Left cardiac atrium (tissue), 4 donors: Measurements from ENCODE around the gene TIGD1. TPM values are rescaled to one million over a fixed set of nuclear protein-coding genes. Genes with fewer than 3 reads are reported as not detected.

Experiments
- ATAC-seq, 2 donors: fragments of 200-7000 bp; cut with Tn5 transposase; one replicate each; pipeline ENCODE4 v1.9.1; 2020; ENCODE audit warnings: mild to moderate bottlenecking in 2 of 2, moderate library complexity in 2 of 2
- DNase-seq: peaks from one replicate; pipeline ENCODE4 v3.0.0-alpha.2; 2020
- intact Hi-C, 2 donors: fragments of 100-400 bp; cut with DNase I; formaldehyde crosslinking; loops; one replicate each; pipeline versions ENCODE4 v1.14.1 to v1.15.1; 2022 to 2023
- long read RNA-seq: library from polyadenylated mRNA; unstranded; transcript quantifications from one replicate; pipeline ENCODE4 v2.0.0, GENCODE V29; 2021
- total RNA-seq, 2 donors: library from RNA; stranded (reverse); fragmentation: NEBNext Ultra II Directional; extraction: Animal tissue kit (Norgen Biotek cat#: 25700); gene quantifications; one replicate each; pipeline ENCODE4 v1.2.1, GENCODE V29; 2021
- donor health status: DM: no; HTN: yes; CAD: no.
- donor health status: DM: no; HTN: yes; CAD: no; lungs with severe emphysema.
- donor health status: DM: yes; HTN: yes; CAD: no.
- donor health status: Dilated cardiomyopathy.

The TIGD1 gene
- 1 to 10 TPM; 2.0 to 2.8 TPM for total RNA-seq
- long read RNA-seq, partial matches to known transcripts, result 0 of 1 reads
- long read RNA-seq, other reads (novel, unspliced or antisense), result 0 of 1 reads

DNA sequence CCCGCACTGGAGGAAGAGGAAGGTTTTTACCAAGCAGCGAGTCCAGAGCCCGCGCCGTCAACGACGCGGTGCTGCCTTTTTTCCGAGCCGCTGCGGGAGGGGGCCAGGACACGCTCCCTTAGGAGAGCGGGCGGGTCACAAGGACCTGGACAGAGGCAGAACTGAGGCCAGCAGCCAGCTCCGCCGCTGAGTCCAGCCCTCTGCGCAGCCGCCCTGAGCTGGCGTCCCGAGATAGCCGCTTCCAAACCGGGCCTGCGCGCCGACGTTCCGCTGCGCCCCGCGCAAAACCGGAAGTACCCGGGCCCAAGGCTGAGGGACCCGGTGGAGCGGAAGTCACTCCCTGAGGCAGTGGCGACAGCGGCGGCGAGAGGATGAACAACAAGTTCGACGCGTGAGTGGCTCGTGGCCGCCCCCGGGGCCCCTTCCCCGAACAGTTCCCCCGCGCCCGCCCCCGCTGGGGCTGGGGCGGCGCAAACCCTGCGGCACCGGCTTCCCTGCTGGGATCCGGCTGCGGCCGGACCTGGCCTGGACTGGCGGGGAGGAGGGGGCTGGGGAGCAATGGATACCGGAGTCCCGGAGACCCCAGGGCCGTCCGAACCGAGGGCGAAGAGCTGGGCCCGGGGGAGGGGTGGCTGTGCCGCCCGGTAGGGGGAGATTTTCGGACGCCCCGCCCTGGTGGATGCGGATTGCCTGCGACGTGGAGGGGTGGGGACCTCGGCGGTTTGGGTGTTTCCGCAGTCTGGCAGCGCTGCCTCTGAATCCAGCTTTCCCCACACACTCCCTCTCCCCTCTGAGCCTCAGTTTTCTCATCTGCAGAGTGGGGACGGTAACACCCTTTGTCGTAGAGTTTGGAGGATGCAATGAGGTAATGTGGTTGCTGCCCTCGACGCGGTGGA is at the start of gene TIGD1, which contains the start of gene EIF4E2:
TSS of gene TIGD1 (minus strand) at position 204 of the 896 bp plus-strand sequence. CDS start 675 bp downstream, outside the sequence.
TSS of gene EIF4E2 (plus strand) at position 336 of the 896 bp plus-strand sequence. CDS start at position 372, 36 bp downstream.
- ATAC-seq, result peak; percentile 98
- peak; percentile 96 for DNase-seq
- intact Hi-C loops, result no loop called here

DNA sequence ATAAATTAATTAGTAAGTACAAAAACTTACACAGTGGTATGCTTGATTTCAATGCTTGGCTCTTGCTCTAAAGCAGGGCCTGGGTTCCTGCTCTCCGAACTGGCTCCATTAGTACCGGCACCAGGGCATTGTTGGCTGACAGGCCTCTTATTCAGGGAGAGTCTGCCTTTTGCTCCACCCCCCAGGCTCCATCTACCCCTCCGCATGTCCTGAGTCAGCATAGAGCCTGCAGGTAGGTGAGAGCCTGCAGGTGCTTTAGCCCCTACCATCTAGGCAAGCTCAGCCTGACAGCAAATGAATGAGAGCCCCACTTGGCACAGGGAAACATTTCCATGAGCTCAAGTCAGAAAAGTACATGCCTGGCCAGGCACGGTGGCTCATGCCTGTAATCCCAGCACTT is 47.9 kb upstream of the TIGD1 start:
- ATAC-seq, result no peak
- DNase-seq, result no peak
- intact Hi-C loops, result no loop called here

DNA sequence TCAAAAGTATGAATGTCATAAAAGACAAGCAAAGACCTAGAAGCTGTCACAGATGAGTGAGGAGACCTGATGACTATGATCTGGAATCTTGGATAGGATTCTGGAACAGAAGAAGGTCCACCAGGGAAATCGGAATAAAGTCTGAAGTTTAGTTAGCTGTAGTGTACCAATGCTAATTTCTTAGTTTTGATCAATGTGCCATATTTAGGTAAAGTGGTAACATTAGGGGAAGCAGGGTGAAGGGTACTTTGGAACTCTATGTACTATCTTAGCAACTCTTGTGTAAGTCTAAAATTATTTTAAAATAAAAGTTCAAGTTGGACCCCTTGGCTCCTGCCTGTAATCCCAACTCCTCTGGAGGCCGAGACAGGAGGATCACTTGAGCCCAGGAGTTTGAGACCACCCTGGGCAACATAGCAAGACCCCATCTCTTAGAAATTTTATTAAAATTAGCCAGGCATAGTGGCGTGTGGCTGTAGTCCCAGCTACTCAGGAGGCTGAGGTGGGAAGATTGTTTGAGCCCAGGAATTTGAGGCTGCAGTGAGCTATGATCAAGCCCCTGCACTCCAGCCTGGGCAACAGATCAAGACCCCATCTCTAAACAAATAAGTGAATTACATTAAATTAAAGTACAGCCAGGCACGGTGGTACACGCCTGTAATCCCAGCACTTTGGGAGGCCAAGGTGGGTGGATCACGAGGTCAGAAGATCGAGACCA is 47.2 kb upstream of the TIGD1 start:
- intact Hi-C loops, result no loop called here
- DNase-seq (no peak), ATAC-seq (no peak)

DNA sequence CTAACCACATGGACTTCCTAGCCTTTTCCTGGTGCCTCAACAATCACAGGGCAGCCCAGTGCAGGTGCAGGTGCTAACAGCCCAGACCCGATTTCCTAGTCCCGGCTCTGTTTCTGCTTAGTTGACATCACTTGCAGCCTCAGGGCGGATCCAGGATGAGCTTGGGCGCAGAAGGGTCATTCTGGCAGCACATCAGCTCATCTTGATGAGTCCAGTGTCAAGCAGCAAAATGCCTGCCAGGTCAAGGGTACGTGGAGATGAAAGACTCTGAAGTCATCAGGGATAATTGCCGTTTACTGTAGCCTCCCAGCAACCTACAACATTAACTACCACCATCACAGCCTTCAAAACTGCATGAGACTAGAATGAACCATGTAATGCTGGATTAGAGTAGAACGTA is 43.6 kb upstream of the TIGD1 start:
- DNase-seq (no peak), ATAC-seq (no peak)
- intact Hi-C loops, result no loop called here

DNA sequence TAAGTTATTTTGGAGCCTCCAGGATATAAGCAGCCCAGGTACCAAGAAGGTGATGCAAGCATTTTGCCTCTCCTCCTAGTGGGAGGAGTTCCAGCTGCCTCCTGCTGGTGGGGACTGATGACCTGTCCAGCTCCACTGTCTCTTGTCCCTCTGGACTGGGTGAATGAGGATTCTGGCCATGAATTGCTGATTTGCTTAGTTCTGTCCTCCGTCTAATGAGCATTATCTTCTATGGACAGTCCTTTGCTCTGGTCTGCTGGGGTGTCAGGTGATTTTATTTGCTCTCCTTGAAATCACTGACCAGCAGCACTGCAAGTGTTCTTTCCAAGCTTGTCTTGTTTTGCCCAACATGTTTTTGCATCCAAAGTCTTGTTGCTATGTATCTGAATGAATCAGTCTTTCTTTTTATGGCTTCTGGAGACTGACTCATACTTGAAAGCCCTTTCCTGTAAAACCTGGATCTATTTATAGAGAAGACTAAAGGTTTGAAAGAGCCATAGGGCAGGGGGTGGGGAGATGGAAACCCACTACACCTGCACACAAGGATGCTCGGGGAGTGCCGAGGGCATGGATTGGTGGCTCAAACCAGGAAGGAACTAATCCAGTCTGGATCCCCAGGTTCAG is 42.5 kb upstream of the TIGD1 start:
- intact Hi-C loops, result no loop called here
- DNase-seq, result no peak

DNA sequence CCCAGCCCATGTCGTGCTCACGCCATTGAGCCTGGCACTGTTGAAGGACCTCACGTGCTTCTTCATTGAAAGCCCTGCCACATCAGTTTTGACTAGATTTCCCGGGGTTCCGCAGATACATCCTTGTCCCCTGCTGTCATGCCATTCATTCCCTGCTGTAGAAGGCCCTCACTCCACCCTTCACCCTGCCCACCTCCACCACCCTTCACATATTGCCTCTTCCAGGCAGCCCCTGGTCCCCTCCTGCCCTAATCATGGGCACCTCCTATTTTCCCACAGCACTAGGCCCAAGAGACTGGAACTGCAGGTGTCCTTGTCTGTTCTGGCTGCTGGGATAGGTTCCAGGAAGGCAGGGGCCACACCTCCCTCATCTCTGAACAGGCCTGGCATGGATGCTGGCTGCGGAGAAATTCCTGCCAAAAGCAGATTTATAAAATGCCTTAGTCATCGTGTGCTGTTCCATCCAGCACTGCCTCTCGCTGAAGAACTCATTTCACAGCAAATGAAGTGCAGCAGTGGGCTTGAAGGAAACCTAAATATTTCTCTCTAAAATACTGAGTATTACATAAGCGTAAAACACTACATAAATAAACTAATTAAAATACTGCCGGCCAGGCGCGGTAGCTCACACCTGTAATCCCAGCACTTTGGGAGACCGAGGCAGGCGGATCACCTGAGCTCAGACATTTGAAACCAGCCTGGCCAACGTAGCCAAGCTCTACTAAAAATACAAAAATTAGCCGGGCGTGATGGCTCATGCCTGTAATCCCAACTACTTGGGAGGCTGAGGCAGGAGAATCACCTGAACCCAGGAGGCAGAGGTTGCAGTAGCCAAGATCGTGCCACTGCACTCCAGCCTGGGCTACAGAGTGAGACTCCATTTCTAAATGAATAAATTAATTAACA is 38.6 kb upstream of the TIGD1 start:
- intact Hi-C loops, result no loop called here
- DNase-seq, result peak; percentile 57
- ATAC-seq, result peak; percentile 74 to 82

More for the DNA sequence above, 42.5 kb upstream of the TIGD1 start:
- peak in 1 of 2 donors; percentile 70 for ATAC-seq

DNA sequence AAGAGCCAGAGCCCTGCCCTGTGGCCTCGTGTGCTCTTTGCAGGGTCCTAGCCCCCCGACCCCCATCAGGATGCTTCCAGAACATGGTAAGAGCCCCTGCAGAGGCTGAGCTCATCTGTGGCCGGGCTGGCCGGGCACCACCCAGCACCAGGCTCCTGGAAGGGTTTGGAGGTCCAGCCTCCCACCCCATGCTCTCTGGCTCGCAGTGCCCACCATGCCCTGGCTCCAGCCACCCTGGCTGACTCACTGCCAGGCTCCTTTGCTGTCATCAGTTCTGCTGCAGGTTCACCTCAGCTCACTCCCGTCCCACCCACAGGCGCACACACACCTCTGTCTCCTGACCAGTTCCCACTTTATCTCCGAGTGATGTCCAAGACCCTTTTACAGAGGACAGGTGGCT is 37.7 kb upstream of the TIGD1 start:
- DNase-seq (no peak), ATAC-seq (no peak)
- intact Hi-C loops, result no loop called here

DNA sequence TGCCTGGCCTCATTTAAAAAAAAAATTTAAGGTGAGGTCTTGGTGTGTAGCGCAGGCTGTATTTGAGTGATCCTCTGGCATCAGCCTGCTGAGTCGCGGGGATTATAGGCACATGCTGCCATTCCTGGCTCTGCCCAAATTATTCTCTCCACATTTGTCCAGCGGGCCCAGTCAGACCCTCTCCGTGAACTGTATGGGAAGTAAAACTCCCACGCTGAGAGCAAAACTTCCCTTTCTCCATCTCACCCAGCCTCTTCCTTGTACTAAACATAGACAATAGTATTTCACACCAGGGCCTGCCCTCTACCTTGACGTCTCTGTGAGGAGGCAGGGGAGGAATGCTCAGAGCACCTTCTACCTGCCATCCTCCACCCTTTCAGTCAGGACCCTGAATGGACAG is 37.2 kb upstream of the TIGD1 start:
- no peak for DNase-seq
- intact Hi-C loops, result no loop called here
- no peak for ATAC-seq

DNA sequence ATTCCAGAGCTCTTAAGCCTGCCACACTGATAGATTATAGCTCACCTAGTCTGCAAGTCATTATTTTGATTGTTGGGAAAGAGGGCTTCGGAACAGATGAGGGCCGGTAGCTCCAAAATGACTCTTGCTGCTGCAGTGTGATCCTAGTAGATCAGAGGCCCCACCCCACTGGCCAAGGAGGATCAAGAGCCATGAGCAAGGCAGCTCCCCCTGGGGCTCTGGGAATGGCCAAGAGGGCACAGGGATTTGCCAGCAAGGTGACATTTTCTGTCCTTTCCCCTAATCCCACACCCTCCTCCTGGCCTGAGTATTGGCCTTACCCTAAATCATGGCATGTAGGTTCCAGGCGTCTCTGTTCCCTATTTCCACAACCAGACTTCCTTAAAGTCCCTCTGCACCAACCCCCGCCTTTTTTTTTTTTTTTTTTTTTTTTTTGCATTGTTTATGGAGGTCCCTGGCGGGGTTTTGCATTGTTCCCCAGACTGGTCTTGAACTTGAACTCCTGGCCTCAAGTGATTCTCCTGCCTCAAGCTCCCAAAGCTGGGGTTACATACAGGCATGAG is 36.7 kb upstream of the TIGD1 start:
- intact Hi-C loops, result no loop called here
- DNase-seq, result no peak
- ATAC-seq, result no peak

DNA sequence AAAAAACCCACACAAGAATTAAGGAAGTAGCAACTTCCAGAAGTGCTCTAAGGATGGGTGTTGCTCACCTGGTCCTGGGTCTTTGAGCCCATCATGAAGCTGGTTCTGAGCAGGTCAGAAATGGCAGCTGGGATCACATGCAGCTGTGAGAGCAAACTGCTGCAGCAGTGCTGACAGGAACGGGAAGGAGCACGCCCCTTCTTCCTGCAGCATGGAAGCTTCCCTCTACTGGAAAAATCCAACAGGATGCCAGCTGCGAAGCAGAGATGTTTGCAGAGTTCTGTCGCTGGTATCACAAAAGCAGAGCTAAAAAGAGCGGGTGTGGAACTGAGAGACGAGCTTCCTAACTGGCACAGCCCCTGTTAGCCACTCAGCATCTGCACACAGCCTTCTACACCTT is 33.9 kb upstream of the TIGD1 start:
- DNase-seq (no peak), ATAC-seq (no peak)

DNA sequence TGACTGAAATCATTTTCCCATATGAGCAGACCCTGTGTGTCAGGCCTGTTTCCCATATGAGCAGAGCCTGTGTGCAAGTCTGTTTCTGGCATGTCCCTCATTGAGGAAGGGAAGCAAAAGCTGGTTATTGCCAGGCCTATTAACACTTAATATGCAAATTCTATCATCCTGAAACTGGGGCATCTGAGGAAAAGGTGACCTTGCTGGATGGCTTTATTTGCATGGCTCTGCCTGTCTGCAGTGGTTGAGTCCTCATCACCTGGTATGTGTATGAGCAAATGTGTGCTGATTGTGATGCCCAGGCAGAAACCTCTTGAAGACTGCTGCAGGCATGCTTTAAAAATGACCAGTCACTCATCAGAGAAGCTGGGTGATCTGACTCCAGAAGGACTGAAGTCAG is 31.4 kb upstream of the TIGD1 start:
- no peak for ATAC-seq
- intact Hi-C loops, result no loop called here
- no peak for DNase-seq

More for the DNA sequence above, 33.9 kb upstream of the TIGD1 start:
- intact Hi-C loops, result no loop called here

DNA sequence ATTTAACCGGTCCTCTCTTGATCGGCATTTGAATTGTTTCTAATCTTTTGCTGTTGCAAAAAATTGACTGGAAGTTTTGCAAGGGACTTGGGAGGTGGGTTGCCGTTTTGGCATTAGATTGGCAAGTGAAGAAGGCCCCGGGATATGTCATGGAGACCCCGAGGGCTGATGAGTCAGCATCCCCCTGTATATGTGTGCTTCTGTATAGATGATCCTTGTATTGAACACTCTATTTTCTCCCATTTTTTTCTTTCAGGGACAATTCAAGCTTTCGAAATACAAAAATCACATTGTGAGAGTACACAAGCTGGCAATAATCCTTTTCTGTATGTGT is 30.3 kb upstream of the TIGD1 start:
- ATAC-seq (no peak), DNase-seq (no peak)
- intact Hi-C loops, result no loop called here

DNA sequence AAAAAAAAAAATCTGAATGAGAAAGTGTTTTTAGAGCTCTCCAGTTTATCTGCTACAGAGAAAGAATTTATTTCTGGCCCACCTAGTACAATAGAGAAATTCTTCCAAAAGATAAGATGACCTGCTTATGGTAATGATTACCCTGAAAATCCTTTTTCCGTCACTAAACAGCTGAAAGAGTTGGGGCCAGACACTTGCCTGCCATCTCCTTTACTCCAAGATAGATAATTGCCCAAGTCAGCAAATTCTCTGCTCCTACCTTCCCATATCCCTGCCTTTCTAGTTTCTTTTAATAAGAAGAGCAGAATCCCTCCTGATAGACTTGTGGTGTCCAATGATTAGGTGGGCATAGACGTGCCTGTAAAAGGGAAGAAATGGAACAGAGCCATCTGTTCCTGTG is 28.3 kb upstream of the TIGD1 start:
- DNase-seq, result no peak
- intact Hi-C loops, result no loop called here
- ATAC-seq, result no peak

DNA sequence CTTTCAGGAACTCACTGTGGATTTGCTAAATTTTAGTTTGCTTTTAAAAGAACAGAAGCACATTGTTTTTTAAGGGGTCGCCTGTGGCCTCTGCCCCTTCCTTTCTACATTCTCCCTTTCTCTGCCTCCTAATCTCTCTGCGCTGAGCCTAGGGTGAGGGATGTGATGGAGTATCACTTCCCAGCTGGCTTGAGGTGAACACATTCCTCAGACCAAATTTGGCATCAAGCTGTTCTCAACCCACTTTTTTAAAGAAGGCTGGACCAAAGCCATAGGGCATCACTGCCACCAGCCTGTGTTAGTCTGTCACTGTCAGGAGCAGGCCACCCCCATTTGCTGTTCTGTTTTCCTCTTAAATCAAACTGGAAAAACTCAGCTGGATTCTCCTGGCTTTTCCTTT is 27.5 kb upstream of the TIGD1 start:
- ATAC-seq, result peak; percentile 68 to 74
- intact Hi-C loops, result no loop called here
- DNase-seq, result no peak

DNA sequence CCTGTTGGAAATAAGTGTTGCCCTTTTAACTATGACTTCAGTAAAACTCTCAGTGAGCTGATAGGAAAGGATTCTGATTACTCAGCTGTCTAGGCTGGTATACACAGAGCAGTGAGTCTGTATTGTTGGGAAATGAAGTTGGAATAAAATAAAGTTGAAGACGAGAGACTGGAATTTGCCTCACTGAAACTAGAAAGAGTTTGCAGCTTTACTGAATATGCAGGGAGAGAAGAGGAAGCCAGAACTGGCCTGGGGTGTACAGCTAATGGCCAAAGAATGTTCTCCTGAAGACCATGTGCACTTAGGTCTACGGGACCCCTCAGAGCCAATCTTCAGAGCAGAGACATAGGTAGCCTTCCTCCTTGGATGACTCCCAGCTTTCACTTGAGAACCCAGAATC is 26.6 kb upstream of the TIGD1 start:
- intact Hi-C loops, result no loop called here
- no peak for ATAC-seq
- DNase-seq, result no peak

DNA sequence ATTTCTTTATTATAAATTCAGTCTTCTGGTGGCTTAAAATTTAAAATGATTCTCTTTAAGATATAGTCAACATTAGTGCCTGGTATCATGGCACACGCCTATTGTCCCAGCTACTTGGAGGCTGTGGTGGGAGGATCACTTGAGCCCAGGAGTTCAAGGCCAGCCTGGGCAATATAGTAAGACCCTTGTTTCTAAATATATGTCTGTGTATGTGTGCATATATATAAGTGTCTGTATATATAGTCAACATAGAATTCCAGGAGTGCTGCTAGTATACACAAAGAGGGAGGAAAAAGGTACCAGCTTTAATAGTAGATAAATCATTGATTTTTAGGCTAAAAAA is 25.0 kb upstream of the TIGD1 start:
- ATAC-seq (no peak), DNase-seq (no peak)
- intact Hi-C loops, result no loop called here

DNA sequence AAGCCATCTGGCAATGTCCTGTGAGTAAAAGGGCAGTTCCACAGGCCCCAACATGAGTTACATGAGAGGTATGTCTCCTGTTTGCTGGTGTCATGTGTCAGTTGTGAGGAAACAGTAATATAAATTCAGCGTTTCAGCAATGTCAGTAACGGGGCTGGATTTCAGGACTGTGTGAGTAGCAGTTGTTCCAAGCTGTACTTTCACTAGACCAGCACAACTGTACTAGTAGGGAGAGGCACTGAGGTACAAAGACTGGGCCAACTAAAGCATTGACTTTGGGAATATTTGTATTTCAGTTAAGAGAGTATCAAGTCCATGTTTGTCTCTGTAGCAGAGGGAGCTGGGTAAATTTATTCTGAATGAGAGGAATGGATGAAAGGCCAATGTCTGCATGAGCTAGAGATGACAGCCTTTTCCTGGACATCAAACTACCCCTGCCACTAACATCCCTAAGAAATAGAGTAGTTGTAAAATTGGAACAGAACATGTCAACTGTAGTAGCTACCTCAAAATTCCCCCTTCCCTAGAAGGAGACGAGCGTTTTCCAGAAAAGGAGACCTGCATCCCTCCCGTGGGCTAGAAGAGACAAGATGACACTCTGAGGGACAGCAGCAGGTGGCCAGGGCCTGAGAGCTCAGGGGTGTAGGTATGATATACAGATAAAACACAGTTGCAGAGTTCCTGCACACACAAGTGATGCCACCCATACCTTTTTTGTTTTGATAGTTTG is 24.5 kb upstream of the TIGD1 start:
- intact Hi-C loops, result no loop called here
- ATAC-seq (no peak), DNase-seq (no peak)

DNA sequence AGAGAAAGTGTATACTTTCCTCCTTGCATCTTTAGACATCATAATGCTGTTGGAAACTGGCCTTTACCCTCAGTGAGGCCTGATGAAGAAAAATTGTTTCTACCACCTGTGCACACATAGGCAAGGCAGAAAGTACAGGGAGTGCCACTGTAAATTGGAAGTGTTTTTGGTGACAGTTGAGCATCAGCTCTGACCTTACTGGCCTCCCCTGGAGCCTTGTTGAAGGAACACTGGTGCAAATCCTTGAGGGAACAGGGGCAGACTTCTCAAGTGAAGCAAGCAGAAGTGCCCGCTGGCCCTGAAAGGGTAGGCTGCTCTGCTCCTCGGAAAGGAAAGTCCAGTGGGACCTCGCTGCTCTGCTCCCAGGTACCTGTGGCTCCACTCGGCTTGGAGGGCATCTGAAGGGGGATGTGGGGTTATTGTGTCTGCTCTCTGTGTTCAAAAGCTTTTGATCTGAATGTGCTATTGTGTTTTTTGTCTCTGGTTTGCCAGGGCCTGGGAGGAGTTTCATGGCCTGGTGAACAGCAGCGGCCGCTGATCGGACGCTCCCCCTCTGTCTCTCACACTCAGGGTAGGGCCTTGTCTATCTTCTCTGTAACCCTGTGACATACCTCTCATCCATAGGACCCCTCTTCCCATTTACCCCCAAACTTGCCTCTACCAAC is 23.5 kb upstream of the TIGD1 start:
- no peak for ATAC-seq
- intact Hi-C loops, result no loop called here

More for the DNA sequence above, 23.5 kb upstream of the TIGD1 start:
- no peak for DNase-seq
